Fibroblast of lung (primary cell): ENCODE results near the gene C1orf232.

Experiments
- CTCF ChIP-seq, 2 donors: IDR thresholded peaks in 1 of 2; conservative IDR thresholded peaks in 1 of 2; 1 replicate in 1 of 2; 2 replicates in 1 of 2; pipeline ENCODE4 v1.5.1; 2011 to 2012; ENCODE audit warnings: low read length in 2 of 2, control low read depth in 1 of 2, inconsistent platforms in 1 of 2, low read depth in 1 of 2, mild to moderate bottlenecking in 1 of 2
- EZH2 ChIP-seq: IDR thresholded peaks from 2 replicates; pipeline ENCODE4 v1.5.1; 2012; ENCODE audit warnings: low read length, control low read depth, mild to moderate bottlenecking; ENCODE audit errors: missing control alignments

GRCh38 chr1:26124418-26125331 is 44.1 kb downstream of the C1orf232 start:
- TF ChIP-seq CTCF (conservative IDR thresholded peaks at IDR 0.05 in 1 of 2, IDR thresholded peaks at IDR 0.05 in 1 of 2; ENCODE audit: low read depth in 1 of 2, low read length in 2 of 2) (no peak), EZH2 (no peak)
